HEK293 (cell line): ENCODE measurements around the gene MYOM1.

ENCODE experiments used
- HOXA7 ChIP-seq: sonication (generic); formaldehyde crosslinking; IDR thresholded peaks from 2 replicates; pipeline ENCODE4 v1.8.1; 2022; ENCODE audit warnings: missing genetic modification reagents, borderline replicate concordance
- SALL2 ChIP-seq: fragments of 450-650 bp; formaldehyde crosslinking; IDR thresholded peaks from 2 replicates; pipeline ENCODE4 v1.5.0; 2017; ENCODE audit warnings: missing biosample characterization, mild to moderate bottlenecking, missing genetic modification characterization, borderline replicate concordance
- TF ChIP-seq, protein P1 (sequence below): fragments of 450-650 bp; formaldehyde crosslinking; IDR thresholded peaks from 2 replicates; pipeline ENCODE4 v1.5.1; 2016; ENCODE audit warnings: missing biosample characterization, missing genetic modification characterization
- TF ChIP-seq, protein P2 (sequence below): sonication (generic); formaldehyde crosslinking; IDR thresholded peaks from 2 replicates; pipeline ENCODE4 v1.8.1; 2022; ENCODE audit warnings: mild to moderate bottlenecking, moderate library complexity, missing genetic modification reagents
- TF ChIP-seq, protein P3 (sequence below): fragments of 450-650 bp; formaldehyde crosslinking; IDR thresholded peaks from 2 replicates; pipeline ENCODE4 v1.5.1; 2016; ENCODE audit warnings: missing biosample characterization, missing genetic modification characterization

DNA sequence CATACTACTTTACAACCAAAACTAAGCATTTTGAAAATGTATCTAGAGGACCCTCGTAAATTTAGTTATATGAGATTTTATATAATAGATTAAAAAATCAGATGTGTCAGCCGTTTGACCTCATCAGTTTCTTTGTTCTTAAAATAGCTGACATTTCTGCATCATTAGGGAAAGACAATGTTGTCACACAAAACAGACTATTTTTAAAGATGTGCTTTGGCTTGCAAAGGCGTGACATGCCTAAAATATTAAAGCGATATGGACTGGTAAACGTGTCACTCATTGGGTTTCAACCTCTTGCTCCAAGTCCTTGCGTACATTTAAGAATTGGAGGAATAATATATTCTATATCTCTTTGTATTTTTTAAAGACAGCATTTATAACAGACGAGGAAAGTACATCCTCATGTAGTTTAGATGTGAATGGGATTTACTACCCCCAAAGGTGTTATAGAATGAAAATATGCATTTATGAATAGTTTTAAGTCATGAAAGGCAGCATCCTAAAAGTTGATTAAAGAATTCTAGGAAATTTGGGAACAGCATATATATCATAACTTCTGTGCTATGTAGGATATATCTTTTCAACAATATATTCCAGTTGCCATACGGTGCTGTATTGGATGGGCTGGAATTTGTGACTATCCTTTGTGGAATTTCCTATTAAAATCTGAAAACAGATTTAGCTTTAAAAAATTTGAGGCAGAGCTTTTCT is 31.6 kb upstream of the MYOM1 start:
- TF ChIP-seq, protein P1, sequence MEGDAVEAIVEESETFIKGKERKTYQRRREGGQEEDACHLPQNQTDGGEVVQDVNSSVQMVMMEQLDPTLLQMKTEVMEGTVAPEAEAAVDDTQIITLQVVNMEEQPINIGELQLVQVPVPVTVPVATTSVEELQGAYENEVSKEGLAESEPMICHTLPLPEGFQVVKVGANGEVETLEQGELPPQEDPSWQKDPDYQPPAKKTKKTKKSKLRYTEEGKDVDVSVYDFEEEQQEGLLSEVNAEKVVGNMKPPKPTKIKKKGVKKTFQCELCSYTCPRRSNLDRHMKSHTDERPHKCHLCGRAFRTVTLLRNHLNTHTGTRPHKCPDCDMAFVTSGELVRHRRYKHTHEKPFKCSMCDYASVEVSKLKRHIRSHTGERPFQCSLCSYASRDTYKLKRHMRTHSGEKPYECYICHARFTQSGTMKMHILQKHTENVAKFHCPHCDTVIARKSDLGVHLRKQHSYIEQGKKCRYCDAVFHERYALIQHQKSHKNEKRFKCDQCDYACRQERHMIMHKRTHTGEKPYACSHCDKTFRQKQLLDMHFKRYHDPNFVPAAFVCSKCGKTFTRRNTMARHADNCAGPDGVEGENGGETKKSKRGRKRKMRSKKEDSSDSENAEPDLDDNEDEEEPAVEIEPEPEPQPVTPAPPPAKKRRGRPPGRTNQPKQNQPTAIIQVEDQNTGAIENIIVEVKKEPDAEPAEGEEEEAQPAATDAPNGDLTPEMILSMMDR (tag by site-specific recombination) = no peak
- TF ChIP-seq, protein P2, sequence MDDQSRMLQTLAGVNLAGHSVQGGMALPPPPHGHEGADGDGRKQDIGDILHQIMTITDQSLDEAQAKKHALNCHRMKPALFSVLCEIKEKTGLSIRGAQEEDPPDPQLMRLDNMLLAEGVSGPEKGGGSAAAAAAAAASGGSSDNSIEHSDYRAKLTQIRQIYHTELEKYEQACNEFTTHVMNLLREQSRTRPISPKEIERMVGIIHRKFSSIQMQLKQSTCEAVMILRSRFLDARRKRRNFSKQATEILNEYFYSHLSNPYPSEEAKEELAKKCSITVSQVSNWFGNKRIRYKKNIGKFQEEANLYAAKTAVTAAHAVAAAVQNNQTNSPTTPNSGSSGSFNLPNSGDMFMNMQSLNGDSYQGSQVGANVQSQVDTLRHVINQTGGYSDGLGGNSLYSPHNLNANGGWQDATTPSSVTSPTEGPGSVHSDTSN (CRISPR knock-in tag) = no peak
- TF ChIP-seq HOXA7 (CRISPR knock-in tag) (no peak), SALL2 (tag by site-specific recombination) (no peak)
- TF ChIP-seq, protein P3, sequence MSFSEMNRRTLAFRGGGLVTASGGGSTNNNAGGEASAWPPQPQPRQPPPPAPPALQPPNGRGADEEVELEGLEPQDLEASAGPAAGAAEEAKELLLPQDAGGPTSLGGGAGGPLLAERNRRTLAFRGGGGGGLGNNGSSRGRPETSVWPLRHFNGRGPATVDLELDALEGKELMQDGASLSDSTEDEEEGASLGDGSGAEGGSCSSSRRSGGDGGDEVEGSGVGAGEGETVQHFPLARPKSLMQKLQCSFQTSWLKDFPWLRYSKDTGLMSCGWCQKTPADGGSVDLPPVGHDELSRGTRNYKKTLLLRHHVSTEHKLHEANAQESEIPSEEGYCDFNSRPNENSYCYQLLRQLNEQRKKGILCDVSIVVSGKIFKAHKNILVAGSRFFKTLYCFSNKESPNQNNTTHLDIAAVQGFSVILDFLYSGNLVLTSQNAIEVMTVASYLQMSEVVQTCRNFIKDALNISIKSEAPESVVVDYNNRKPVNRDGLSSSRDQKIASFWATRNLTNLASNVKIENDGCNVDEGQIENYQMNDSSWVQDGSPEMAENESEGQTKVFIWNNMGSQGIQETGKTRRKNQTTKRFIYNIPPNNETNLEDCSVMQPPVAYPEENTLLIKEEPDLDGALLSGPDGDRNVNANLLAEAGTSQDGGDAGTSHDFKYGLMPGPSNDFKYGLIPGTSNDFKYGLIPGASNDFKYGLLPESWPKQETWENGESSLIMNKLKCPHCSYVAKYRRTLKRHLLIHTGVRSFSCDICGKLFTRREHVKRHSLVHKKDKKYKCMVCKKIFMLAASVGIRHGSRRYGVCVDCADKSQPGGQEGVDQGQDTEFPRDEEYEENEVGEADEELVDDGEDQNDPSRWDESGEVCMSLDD (tag by site-specific recombination) = no peak
